ENCODE measurements around the gene IFI30. TPM values are rescaled to one million over a fixed set of nuclear protein-coding genes. Genes with fewer than 3 reads are reported as not detected.

The IFI30 gene
- total RNA-seq, 4 donors from 2014 or later: 11.3 to 90.5 (median 25.7) TPM

DNA sequence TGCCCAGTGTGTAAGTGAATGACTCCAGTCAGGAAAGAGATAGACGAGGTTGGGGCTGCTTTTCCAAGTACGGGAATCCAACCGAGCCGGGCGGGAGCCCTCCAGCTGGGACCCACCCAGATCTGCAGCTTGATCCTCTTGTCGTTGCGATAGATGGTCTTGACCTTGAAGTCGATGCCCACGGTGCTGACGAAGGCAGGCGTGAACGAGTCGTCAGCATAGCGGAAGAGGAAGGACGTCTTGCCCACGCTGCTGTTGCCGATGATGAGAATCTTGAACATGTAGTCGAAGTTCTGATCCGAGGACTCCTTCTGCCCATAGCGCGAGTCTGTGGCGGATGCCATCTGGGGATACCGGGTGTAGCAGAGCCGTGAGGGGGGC, 28.8 kb downstream of the IFI30 start:
- 77 to 87% methylated on average over 17 to 21 of the region's 24 CpGs for WGBS, 2 donors
- intact Hi-C loops (cut with DNase I): no loop called here
- DNase-seq: no peak
- Histone ChIP-seq H3K27ac (no peak overlapping the region), H3K4me3 (no peak overlapping the region), H3K4me1 (peaks cover 13 to 41% (median 19%) of the 10 kb centered on the region in 3 donors), H3K36me3 (peaks cover 0 to 29% (median 0%) of the 10 kb centered on the region in 3 donors), H3K9me3 (no peaks in the 10 kb centered on the region), H3K27me3 (no peaks in the 10 kb centered on the region)
- no peak for TF ChIP-seq POLR2A (IDR thresholded peaks at IDR 0.05)
- TF ChIP-seq CTCF (IDR thresholded peaks at IDR 0.05): no peak

DNA sequence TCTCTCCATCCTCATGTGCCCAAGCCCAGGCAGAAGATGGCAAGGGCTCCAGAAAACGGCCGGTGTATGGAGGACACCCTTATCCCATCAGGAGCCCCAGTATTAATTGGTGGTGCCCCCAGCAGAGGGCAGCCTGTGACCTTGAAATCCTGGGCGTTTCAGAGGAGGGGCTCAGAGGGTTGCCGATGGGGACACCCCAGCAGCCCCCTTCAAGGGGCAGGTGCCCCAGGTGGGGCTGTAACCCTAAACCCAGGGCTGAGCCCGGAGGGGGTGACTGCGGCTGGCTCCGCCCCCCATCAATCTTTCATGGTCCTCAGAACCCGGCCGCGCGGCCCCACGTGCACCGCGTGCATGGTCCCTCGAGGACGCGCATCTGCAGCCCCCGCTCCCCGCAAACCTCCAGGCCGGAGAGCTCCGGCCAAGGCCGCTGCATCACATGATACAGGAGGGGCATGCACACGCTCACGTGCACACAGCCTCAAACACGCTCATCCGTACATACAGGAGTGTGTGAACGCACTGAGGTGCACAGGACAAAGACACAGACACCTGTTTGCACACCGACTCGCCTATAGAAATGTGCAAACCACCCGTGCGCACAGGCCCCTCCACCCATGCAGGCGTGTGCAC, 29.3 kb downstream of the IFI30 start:
- peaks cover 13 to 46% (median 19%) of the 10 kb centered on the region in 3 donors for H3K4me1 ChIP-seq
- no peaks in the 10 kb centered on the region for H3K27me3 ChIP-seq
- H3K27ac ChIP-seq: peak overlapping the region in 1 of 4 donors; percentile 99
- DNase-seq: no peak
- no peaks in the 10 kb centered on the region for H3K9me3 ChIP-seq
- 7 to 14% methylated on average over 4 to 14 of the region's 32 CpGs for WGBS, 2 donors
- peak in 2 of 6 experiments; percentile 16 to 28 for TF ChIP-seq CTCF (IDR thresholded peaks at IDR 0.05)
- no peak for TF ChIP-seq POLR2A (IDR thresholded peaks at IDR 0.05)
- H3K36me3 ChIP-seq: peaks cover 0 to 26% (median 0%) of the 10 kb centered on the region in 3 donors
- H3K4me3 ChIP-seq: peak overlapping the region; percentile 66 to 86 (median 74)
- intact Hi-C loops (cut with DNase I): no loop called here

DNA sequence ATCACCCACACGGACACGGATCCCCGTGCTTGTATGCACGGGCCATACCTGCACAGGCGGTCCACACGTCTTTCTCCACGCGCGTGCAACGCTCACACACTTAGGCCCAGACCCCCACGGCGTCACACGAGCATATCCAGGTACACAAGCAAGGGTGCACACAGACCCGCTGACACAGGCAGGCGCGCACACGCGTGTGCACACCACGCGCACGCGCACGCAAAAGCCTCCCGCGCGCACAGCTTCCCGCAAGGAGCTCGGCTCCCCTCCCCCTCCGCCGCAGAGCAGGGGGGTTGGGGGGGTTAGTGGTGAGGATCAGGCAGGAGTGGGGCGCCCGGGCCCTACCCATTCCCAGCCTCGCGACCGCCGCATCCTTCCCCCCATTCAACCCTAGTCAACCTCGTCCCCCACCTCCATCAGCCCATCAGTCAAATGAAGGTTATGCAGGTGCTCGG, 29.8 kb downstream of the IFI30 start:
- peak overlapping the region; percentile 66 to 86 (median 74) for H3K4me3 ChIP-seq
- TF ChIP-seq POLR2A (IDR thresholded peaks at IDR 0.05) (no peak), CTCF (IDR thresholded peaks at IDR 0.05) (no peak)
- DNase-seq: no peak
- intact Hi-C loops (cut with DNase I): no loop called here
- H3K36me3 ChIP-seq: peaks cover 0 to 20% (median 0%) of the 10 kb centered on the region in 3 donors
- H3K4me1 ChIP-seq: peaks cover 13 to 50% (median 19%) of the 10 kb centered on the region in 3 donors
- H3K9me3 ChIP-seq: no peaks in the 10 kb centered on the region
- 0% methylated on average over 5 to 9 of the region's 38 CpGs for WGBS, 2 donors
- H3K27ac ChIP-seq: peak overlapping the region; percentile 59 to 99 (median 80)
- H3K27me3 ChIP-seq: no peaks in the 10 kb centered on the region

DNA sequence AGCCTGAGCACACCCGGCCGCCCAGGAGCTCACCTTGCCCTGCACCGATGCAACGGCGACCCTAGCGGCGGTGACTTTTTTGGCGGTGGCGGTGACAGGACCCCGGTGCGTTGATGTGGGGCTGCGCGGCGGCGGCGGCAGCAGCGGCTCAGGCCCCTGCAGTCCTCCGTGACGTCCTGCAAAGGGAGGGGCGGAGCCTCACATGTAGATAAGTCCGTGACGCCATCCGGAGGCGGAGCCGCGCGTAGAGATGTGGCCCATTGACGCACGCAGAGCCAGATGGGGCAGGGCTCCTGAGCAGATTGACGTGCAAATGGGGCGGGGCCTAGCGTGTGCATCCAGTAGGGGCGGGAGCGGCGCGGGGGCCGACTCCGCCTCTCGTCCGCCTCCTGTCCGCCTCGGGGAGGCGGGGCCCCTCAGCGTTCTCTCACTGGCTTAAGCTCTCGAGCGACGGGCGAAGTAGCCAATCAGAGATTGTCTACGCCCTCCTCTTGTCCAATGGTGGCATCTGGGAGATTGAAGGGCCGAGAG, 30.3 kb downstream of the IFI30 start, which contains the start of gene RAB3A:
RAB3A (minus strand) TSS at position 180 of the 531 bp plus-strand sequence. CDS start 1,302 bp downstream, outside the sequence.
- TF ChIP-seq CTCF (IDR thresholded peaks at IDR 0.05) (peak in 1 of 6 experiments; percentile 26), POLR2A (IDR thresholded peaks at IDR 0.05) (peak in 1 of 4 donors; percentile 72)
- Histone ChIP-seq H3K27ac (peak within 1 kb of the TSS; percentile 85 to 99 (median 97)), H3K4me1 (peaks cover 13 to 50% (median 19%) of the 10 kb centered on the region in 3 donors), H3K9me3 (no peaks in the 10 kb centered on the region), H3K4me3 (peak within 1 kb of the TSS; percentile 66 to 86 (median 74)), H3K36me3 (peaks cover 0 to 16% (median 0%) of the 10 kb centered on the region in 3 donors), H3K27me3 (peaks cover 0 to 4% (median 0%) of the 10 kb centered on the region in 4 donors)
- 0% methylated on average over 1 of the region's 50 CpGs; no CpG with 5 or more reads in 1 of the 2 donors for WGBS, 2 donors
- peak; percentile 100 for DNase-seq
- intact Hi-C loops (cut with DNase I): no loop called here

All from esophagus squamous epithelium (tissue), 5 donors.